IMR-90 (cell line): ENCODE data around the gene NPTX1. TPM values are rescaled to one million over a fixed set of nuclear protein-coding genes. Genes with fewer than 3 reads are reported as not detected.

Experiments
- ATAC-seq: fragments of 200-7000 bp; cut with Tn5 transposase; 2 replicates; pipeline ENCODE4 v1.9.1; 2020; ENCODE audit warnings: low read depth, mild to moderate bottlenecking, moderate library complexity
- BruUV-seq: library from RNA; stranded (reverse); fragments of 400-500 nt; replicated peaks from 2 replicates; lab custom pipeline; 2021; lab: Mats Ljungman, UMichigan
- CTCF ChIA-PET: fragments of 300-600 bp; formaldehyde crosslinking; extraction: SDS; loops from one replicate; lab custom pipeline; 2021; ENCODE audit warnings: antibody characterized with exemption; lab: Yijun Ruan, JAX
- POLR2A ChIA-PET: fragments of 300-600 bp; sonication (Branson Sonifier 250); formaldehyde crosslinking; loops from one replicate; lab custom pipeline; 2022; ENCODE audit warnings: antibody characterized with exemption; ENCODE audit not compliant: unreplicated experiment; lab: Charles Lee
- DNase-seq: peaks from one replicate; pipeline ENCODE4 v3.0.0; 2013
- H2AFZ ChIP-seq: replicated peaks from 2 replicates; pipeline ENCODE3; 2013; ENCODE audit warnings: low read length, mild to moderate bottlenecking; ENCODE audit not compliant: poor library complexity
- H2AK5ac ChIP-seq: 2 replicates; pipeline ENCODE4 v1.6.1; 2013; ENCODE audit warnings: low read depth, low read length, inconsistent platforms
- H2AK9ac ChIP-seq: replicated peaks from 2 replicates; pipeline ENCODE3; 2013; ENCODE audit warnings: mild to moderate bottlenecking, low read depth, low read length, moderate library complexity; ENCODE audit not compliant: poor library complexity
- H2BK120ac ChIP-seq: 2 replicates; pipeline ENCODE4 v1.6.1; 2013; ENCODE audit warnings: low read depth, low read length, inconsistent platforms
- H2BK15ac ChIP-seq: 3 replicates; pipeline ENCODE4 v1.6.1; 2013; ENCODE audit warnings: low read depth, low read length, inconsistent platforms
- H2BK20ac ChIP-seq: 2 replicates; pipeline ENCODE4 v1.6.1; 2013; ENCODE audit warnings: low read depth, mild to moderate bottlenecking, inconsistent platforms, low read length, moderate library complexity
- H2BK5ac ChIP-seq: 2 replicates; pipeline ENCODE4 v1.6.1; 2013; ENCODE audit warnings: mild to moderate bottlenecking, low read depth, low read length, inconsistent platforms; ENCODE audit not compliant: poor library complexity, severe bottlenecking
- H3K14ac ChIP-seq: replicated peaks from 2 replicates; pipeline ENCODE4 v1.6.1; 2013; ENCODE audit warnings: low read depth, low read length, inconsistent platforms
- H3K18ac ChIP-seq: 2 replicates; pipeline ENCODE4 v1.6.1; 2013; ENCODE audit warnings: low read depth, low read length, control low read depth
- H3K23ac ChIP-seq: 2 replicates; pipeline ENCODE4 v1.6.1; 2013; ENCODE audit warnings: low read depth, low read length, inconsistent platforms
- H3K27ac ChIP-seq: 2 replicates; pipeline ENCODE4 v1.5.1; 2013; ENCODE audit warnings: mild to moderate bottlenecking, control low read depth, low read length; ENCODE audit not compliant: insufficient read depth
- H3K27me3 ChIP-seq: 2 replicates; pipeline ENCODE4 v1.6.1; 2013; ENCODE audit warnings: low read length; ENCODE audit not compliant: control insufficient read depth, insufficient read depth
- H3K36me3 ChIP-seq: 2 replicates; pipeline ENCODE4 v1.6.1; 2013; ENCODE audit warnings: low read length, mixed read lengths; ENCODE audit not compliant: control insufficient read depth, insufficient read depth
- H3K4ac ChIP-seq: 2 replicates; pipeline ENCODE4 v1.6.1; 2013; ENCODE audit warnings: low read depth, low read length, inconsistent platforms
- H3K4me1 ChIP-seq: 2 replicates; pipeline ENCODE4 v1.6.1; 2013; ENCODE audit warnings: low read length, mixed read lengths; ENCODE audit not compliant: control insufficient read depth, insufficient read depth
- H3K4me2 ChIP-seq: 2 replicates; pipeline ENCODE4 v1.6.1; 2013; ENCODE audit warnings: low read depth, mild to moderate bottlenecking, control low read depth, low read length, moderate library complexity
- H3K4me3 ChIP-seq: 2 replicates; pipeline ENCODE4 v1.5.1; 2013; ENCODE audit warnings: low read depth, mild to moderate bottlenecking, control low read depth, low read length, moderate library complexity; ENCODE audit not compliant: insufficient read depth
- H3K56ac ChIP-seq: 2 replicates; pipeline ENCODE4 v1.6.1; 2013; ENCODE audit warnings: low read length, inconsistent platforms; ENCODE audit not compliant: insufficient read depth; ENCODE audit errors: extremely low read depth
- H3K79me1 ChIP-seq, 2 experiments: 2 replicates each; pipeline ENCODE4 v1.6.1; 2013; ENCODE audit warnings: low read length in 2 of 2, inconsistent platforms in 1 of 2, low read depth in 1 of 2
- H3K9ac ChIP-seq: 2 replicates; pipeline ENCODE4 v1.6.1; 2013; ENCODE audit warnings: low read depth, low read length, control low read depth
- H3K9me1 ChIP-seq: 2 replicates; pipeline ENCODE4 v1.6.1; 2013; ENCODE audit warnings: low read length, inconsistent platforms; ENCODE audit not compliant: insufficient read depth
- H3K9me3 ChIP-seq: 2 replicates; pipeline ENCODE4 v1.6.1; 2013; ENCODE audit warnings: low read length; ENCODE audit not compliant: control insufficient read depth, insufficient read depth
- H4K20me1 ChIP-seq: 2 replicates; pipeline ENCODE4 v1.6.1; 2013; ENCODE audit warnings: low read length, inconsistent platforms; ENCODE audit not compliant: insufficient read depth
- H4K5ac ChIP-seq: 2 replicates; pipeline ENCODE4 v1.6.1; 2013; ENCODE audit warnings: mild to moderate bottlenecking, low read depth, low read length, control low read depth
- H4K8ac ChIP-seq, 2 experiments: 2 replicates each; pipeline ENCODE4 v1.6.1; 2013; ENCODE audit warnings: low read depth in 2 of 2, low read length in 2 of 2, control low read depth in 1 of 2, inconsistent platforms in 1 of 2
- H4K91ac ChIP-seq: 2 replicates; pipeline ENCODE4 v1.6.1; 2013; ENCODE audit warnings: low read depth, low read length, inconsistent platforms; ENCODE audit not compliant: insufficient read depth
- BHLHE40 ChIP-seq: fragments of 150-350 bp; IDR thresholded peaks from 2 replicates; pipeline ENCODE4 v1.6.1; 2016; ENCODE audit warnings: mild to moderate bottlenecking, low read depth, low read length
- CEBPB ChIP-seq: IDR thresholded peaks from 2 replicates; pipeline ENCODE4 v1.6.1; 2012; ENCODE audit warnings: low read depth, low read length, improper control_type of control experiment
- MAFK ChIP-seq: IDR thresholded peaks from 2 replicates; pipeline ENCODE4 v1.6.1; 2012; ENCODE audit warnings: low read depth, low read length, improper control_type of control experiment
- MXI1 ChIP-seq: IDR thresholded peaks from 2 replicates; pipeline ENCODE4 v1.6.1; 2012; ENCODE audit warnings: low read depth, mild to moderate bottlenecking, low read length, moderate library complexity, borderline replicate concordance
- NFE2L2 ChIP-seq: fragments of 150-350 bp; IDR thresholded peaks from 2 replicates; pipeline ENCODE4 v1.6.1; 2016; ENCODE audit warnings: low read depth, mild to moderate bottlenecking, low read length
- RFX5 ChIP-seq: IDR thresholded peaks from 2 replicates; pipeline ENCODE4 v1.8.0; 2012; ENCODE audit warnings: low read depth, mild to moderate bottlenecking, low read length, moderate library complexity
- WGBS, 2 experiments: methylation state at CpG; one replicate each; pipeline versions ENCODE4 v1.1.5 to v1.1.7; 2013; ENCODE audit warnings: missing lambda C conversion rate in 2 of 2; ENCODE audit not compliant: insufficient read length in 1 of 2; ENCODE audit errors: extremely low coverage in 2 of 2; 5-methylcytosine and 5-hydroxymethylcytosine counted together
- dilution Hi-C: fragments of 300-500 bp; cut with HindIII; formaldehyde crosslinking; loops from one replicate; pipeline ENCODE4 v1.14.3; 2018; ENCODE audit warnings: low sequenced_read_pairs; ENCODE audit not compliant: unreplicated experiment
- in situ Hi-C: fragments of 300-500 bp; cut with MboI; formaldehyde crosslinking; loops from 3 replicates; pipeline ENCODE4 v1.14.3; 2019; ENCODE audit warnings: low sequenced_read_pairs, inconsistent platforms, mixed read lengths
- intact Hi-C: fragments of 100-400 bp; cut with micrococcal nuclease; formaldehyde crosslinking; loops from 2 replicates; pipeline ENCODE4 v1.10.0; 2022
- polyA plus RNA-seq, 3 experiments: library from polyadenylated mRNA; depleted of rRNA; stranded (reverse); fragments of >200 nt; gene quantifications; 2 replicates each; pipeline ENCODE4 v1.2.3, GENCODE V29; 2012; ENCODE audit warnings: low replicate concordance in 1 of 3
- total RNA-seq: library from RNA; depleted of rRNA; stranded (reverse); fragments of >200 nt; gene quantifications from 2 replicates; pipeline ENCODE4 v1.2.3, GENCODE V29; 2012

The NPTX1 gene
- total and polyA plus RNA-seq, 2 of the 4 experiments (the other 2 are of a cell fraction): 20.8 to 39.5 TPM

GRCh38 chr17:80443916-80444643, 32.3 kb downstream of the NPTX1 start:
- Histone ChIP-seq H2AK5ac (no peak overlapping the region), H3K4me2 (no peak overlapping the region), H4K8ac (no peak overlapping the region), H3K18ac (no peak overlapping the region), H2BK5ac (no peak overlapping the region), H3K9me1 (no peaks in the 10 kb centered on the region), H3K4me3 (no peak overlapping the region), H3K9me3 (no peaks in the 10 kb centered on the region), H3K23ac (no peak overlapping the region), H3K4ac (no peak overlapping the region), H3K27ac (no peak overlapping the region), H3K36me3 (no peaks in the 10 kb centered on the region), H3K9ac (no peak overlapping the region), H2BK15ac (no peak overlapping the region), H3K79me1 (no peaks in the 10 kb centered on the region), H2BK20ac (no peak overlapping the region), H3K56ac (no peak overlapping the region), H4K5ac (no peak overlapping the region), H4K20me1 (no peaks in the 10 kb centered on the region; the same call in none of the 2 replicates), H4K91ac (no peak overlapping the region), H3K27me3 (peaks cover 11% of the 10 kb centered on the region; the same call in 1 of the 2 replicates), H2AFZ (no peak overlapping the region), H2AK9ac (no peak overlapping the region), H3K4me1 (peaks cover 5% of the 10 kb centered on the region), H2BK120ac (no peak overlapping the region), H3K14ac (no peak overlapping the region)
- ChIA-PET POLR2A (no interaction called here), CTCF (no interaction called here)
- dilution Hi-C loops (no loop called here), intact Hi-C loops (no loop called here), in situ Hi-C loops (no loop called here)
- WGBS, 2 experiments: 13% methylated on average over 16 of the region's 31 CpGs; no CpG with 5 or more reads in 1 of the 2 experiments
- TF ChIP-seq CEBPB (no peak), MXI1 (no peak), NFE2L2 (no peak), BHLHE40 (no peak), RFX5 (no peak), MAFK (no peak)
- ATAC-seq: no peak
- no peak for DNase-seq
- no TSS peak for BruUV-seq
